HG02678 (cell line): ENCODE measurements around the gene COL4A5.
A peak's percentile ranks its signal among the peaks of the same experiment; 100 is the strongest.
"Not testable (repeated sequence)": the region's sequence is repeated elsewhere in the genome, so short reads cannot be mapped to it uniquely, and the experiment has no call there.

Source experiments
- ATAC-seq: cut with Tn5 transposase; IDR thresholded peaks from one replicate; pipeline ENCODE4 v1.9.1; 2021; ENCODE audit warnings: mild to moderate bottlenecking, moderate library complexity; ENCODE audit not compliant: unreplicated experiment

Gene COL4A5

GRCh38 chrX:108453841-108454240 is 14.2 kb downstream of the COL4A5 start:
- ATAC-seq, result no peak

- ATAC-seq, result no peak
These were observed 17.4 kb downstream of the COL4A5 start for GRCh38 chrX:108456971-108457477.

GRCh38 chrX:108464604-108465003 is 25.0 kb downstream of the COL4A5 start:
- no peak for ATAC-seq

- no peak for ATAC-seq
These were observed 28.8 kb downstream of the COL4A5 start for GRCh38 chrX:108468486-108468885.

- ATAC-seq, result no peak
These were observed 34.3 kb downstream of the COL4A5 start for GRCh38 chrX:108473979-108474378.

GRCh38 chrX:108481528-108481927 is 41.9 kb downstream of the COL4A5 start:
- not testable (repeated sequence) for ATAC-seq

GRCh38 chrX:108484251-108484650 is 44.6 kb downstream of the COL4A5 start:
- ATAC-seq, result no peak

- no peak for ATAC-seq
These were observed 46.3 kb downstream of the COL4A5 start for GRCh38 chrX:108485960-108486359.

- no peak for ATAC-seq
These were observed 54.9 kb downstream of the COL4A5 start for GRCh38 chrX:108494406-108495090.

- no peak for ATAC-seq
These were observed 72.1 kb downstream of the COL4A5 start for GRCh38 chrX:108511721-108512120.

GRCh38 chrX:108516184-108516583 is 76.5 kb downstream of the COL4A5 start:
- no peak for ATAC-seq

- ATAC-seq, result no peak
These were observed 88.1 kb downstream of the COL4A5 start for GRCh38 chrX:108527724-108528123.

GRCh38 chrX:108537005-108537404 is 97.4 kb downstream of the COL4A5 start:
- peak; percentile 88 for ATAC-seq

GRCh38 chrX:108541286-108541685 is 101.6 kb downstream of the COL4A5 start:
- ATAC-seq, result no peak

- ATAC-seq, result no peak
These were observed 117.9 kb downstream of the COL4A5 start for GRCh38 chrX:108557580-108557979.

GRCh38 chrX:108558217-108558616 is 118.6 kb downstream of the COL4A5 start:
- ATAC-seq, result no peak

- ATAC-seq, result no peak
These were observed 133.5 kb downstream of the COL4A5 start for GRCh38 chrX:108573136-108573535.

GRCh38 chrX:108582151-108582550 is 142.5 kb downstream of the COL4A5 start:
- ATAC-seq, result no peak

- ATAC-seq, result no peak
These were observed 145.1 kb downstream of the COL4A5 start for GRCh38 chrX:108584617-108585211.

- ATAC-seq, result no peak
These were observed 150.9 kb downstream of the COL4A5 start for GRCh38 chrX:108590496-108590895.

GRCh38 chrX:108601276-108601675 is 161.6 kb downstream of the COL4A5 start:
- ATAC-seq, result no peak

GRCh38 chrX:108610141-108610540 is 170.5 kb downstream of the COL4A5 start:
- ATAC-seq, result no peak

- no peak for ATAC-seq
These were observed 175.0 kb downstream of the COL4A5 start for GRCh38 chrX:108614616-108615015.
